ENCODE data around the gene CERKL.

The CERKL gene

GRCh38 chr2:181575650-181576025 lies 81.3 kb downstream of the CERKL start:
- Histone ChIP-seq H3K9ac (ENCODE audit: low read length) (no peak overlapping the region), H3K27me3 (ENCODE audit: control insufficient read depth, insufficient read depth, low read length) (no peaks in the 10 kb centered on the region), H3K36me3 (ENCODE audit: control insufficient read depth, insufficient read depth, low read length) (no peaks in the 10 kb centered on the region), H3K4me3 (ENCODE audit: low read length) (no peak overlapping the region), H3K27ac (ENCODE audit: low read depth, low read length) (no peak overlapping the region), H3K4me1 (ENCODE audit: control insufficient read depth, insufficient read depth, low read length) (no peaks in the 10 kb centered on the region)

GRCh38 chr2:181575024-181575649 lies 81.8 kb downstream of the CERKL start:
- Histone ChIP-seq H3K27me3 (ENCODE audit: control insufficient read depth, insufficient read depth, low read length) (no peaks in the 10 kb centered on the region), H3K36me3 (ENCODE audit: control insufficient read depth, insufficient read depth, low read length) (no peaks in the 10 kb centered on the region), H3K4me1 (ENCODE audit: control insufficient read depth, insufficient read depth, low read length) (no peaks in the 10 kb centered on the region), H3K9ac (ENCODE audit: low read length) (no peak overlapping the region), H3K4me3 (ENCODE audit: low read length) (no peak overlapping the region), H3K27ac (ENCODE audit: low read depth, low read length) (no peak overlapping the region)

GRCh38 chr2:181574321-181574720 lies 82.6 kb downstream of the CERKL start:
- Histone ChIP-seq H3K4me1 (ENCODE audit: control insufficient read depth, insufficient read depth, low read length) (no peaks in the 10 kb centered on the region), H3K36me3 (ENCODE audit: control insufficient read depth, insufficient read depth, low read length) (no peaks in the 10 kb centered on the region), H3K9ac (ENCODE audit: low read length) (no peak overlapping the region), H3K27me3 (ENCODE audit: control insufficient read depth, insufficient read depth, low read length) (no peaks in the 10 kb centered on the region), H3K4me3 (ENCODE audit: low read length) (no peak overlapping the region), H3K27ac (ENCODE audit: low read depth, low read length) (no peak overlapping the region)

- Histone ChIP-seq H3K27me3 (ENCODE audit: control insufficient read depth, insufficient read depth, low read length) (no peaks in the 10 kb centered on the region), H3K9ac (ENCODE audit: low read length) (no peak overlapping the region), H3K27ac (ENCODE audit: low read depth, low read length) (no peak overlapping the region), H3K4me1 (ENCODE audit: control insufficient read depth, insufficient read depth, low read length) (no peaks in the 10 kb centered on the region), H3K4me3 (ENCODE audit: low read length) (no peak overlapping the region), H3K36me3 (ENCODE audit: control insufficient read depth, insufficient read depth, low read length) (no peaks in the 10 kb centered on the region)
These were observed 83.7 kb downstream of the CERKL start for GRCh38 chr2:181573140-181573736.

- Histone ChIP-seq H3K27me3 (ENCODE audit: control insufficient read depth, insufficient read depth, low read length) (no peaks in the 10 kb centered on the region), H3K4me3 (ENCODE audit: low read length) (no peak overlapping the region), H3K9ac (ENCODE audit: low read length) (no peak overlapping the region), H3K27ac (ENCODE audit: low read depth, low read length) (no peak overlapping the region), H3K36me3 (ENCODE audit: control insufficient read depth, insufficient read depth, low read length) (no peaks in the 10 kb centered on the region), H3K4me1 (ENCODE audit: control insufficient read depth, insufficient read depth, low read length) (no peaks in the 10 kb centered on the region)
These were observed 85.9 kb downstream of the CERKL start for GRCh38 chr2:181570833-181571661.

GRCh38 chr2:181570059-181570458 lies 86.8 kb downstream of the CERKL start:
- no peaks in the 10 kb centered on the region for H3K4me1 ChIP-seq (ENCODE audit: control insufficient read depth, insufficient read depth, low read length)
- H3K4me3 ChIP-seq (ENCODE audit: low read length) = no peak overlapping the region
- H3K27ac ChIP-seq (ENCODE audit: low read depth, low read length) = no peak overlapping the region
- no peak overlapping the region for H3K9ac ChIP-seq (ENCODE audit: low read length)
- H3K36me3 ChIP-seq (ENCODE audit: control insufficient read depth, insufficient read depth, low read length) = no peaks in the 10 kb centered on the region
- H3K27me3 ChIP-seq (ENCODE audit: control insufficient read depth, insufficient read depth, low read length) = no peaks in the 10 kb centered on the region

- Histone ChIP-seq H3K27me3 (ENCODE audit: control insufficient read depth, insufficient read depth, low read length) (no peaks in the 10 kb centered on the region), H3K27ac (ENCODE audit: low read depth, low read length) (no peak overlapping the region), H3K36me3 (ENCODE audit: control insufficient read depth, insufficient read depth, low read length) (no peaks in the 10 kb centered on the region), H3K9ac (ENCODE audit: low read length) (no peak overlapping the region), H3K4me1 (ENCODE audit: control insufficient read depth, insufficient read depth, low read length) (no peaks in the 10 kb centered on the region), H3K4me3 (ENCODE audit: low read length) (no peak overlapping the region)
These were observed 90.4 kb downstream of the CERKL start for GRCh38 chr2:181566334-181567032.

- no peaks in the 10 kb centered on the region for H3K27me3 ChIP-seq (ENCODE audit: control insufficient read depth, insufficient read depth, low read length)
- no peak overlapping the region for H3K9ac ChIP-seq (ENCODE audit: low read length)
- H3K4me3 ChIP-seq (ENCODE audit: low read length) = no peak overlapping the region
- H3K27ac ChIP-seq (ENCODE audit: low read depth, low read length) = no peak overlapping the region
- no peaks in the 10 kb centered on the region for H3K36me3 ChIP-seq (ENCODE audit: control insufficient read depth, insufficient read depth, low read length)
- no peaks in the 10 kb centered on the region for H3K4me1 ChIP-seq (ENCODE audit: control insufficient read depth, insufficient read depth, low read length)
These were observed 93.7 kb downstream of the CERKL start for GRCh38 chr2:181563101-181563692.

- H3K9ac ChIP-seq (ENCODE audit: low read length) = no peak overlapping the region
- H3K27ac ChIP-seq (ENCODE audit: low read depth, low read length) = no peak overlapping the region
- H3K27me3 ChIP-seq (ENCODE audit: control insufficient read depth, insufficient read depth, low read length) = no peaks in the 10 kb centered on the region
- no peaks in the 10 kb centered on the region for H3K36me3 ChIP-seq (ENCODE audit: control insufficient read depth, insufficient read depth, low read length)
- no peaks in the 10 kb centered on the region for H3K4me1 ChIP-seq (ENCODE audit: control insufficient read depth, insufficient read depth, low read length)
- H3K4me3 ChIP-seq (ENCODE audit: low read length) = no peak overlapping the region
These were observed 98.5 kb downstream of the CERKL start for GRCh38 chr2:181558371-181558770.

- H3K4me3 ChIP-seq (ENCODE audit: low read length) = no peak overlapping the region
- H3K4me1 ChIP-seq (ENCODE audit: control insufficient read depth, insufficient read depth, low read length) = no peaks in the 10 kb centered on the region
- no peaks in the 10 kb centered on the region for H3K36me3 ChIP-seq (ENCODE audit: control insufficient read depth, insufficient read depth, low read length)
- H3K27ac ChIP-seq (ENCODE audit: low read depth, low read length) = no peak overlapping the region
- H3K27me3 ChIP-seq (ENCODE audit: control insufficient read depth, insufficient read depth, low read length) = no peaks in the 10 kb centered on the region
- H3K9ac ChIP-seq (ENCODE audit: low read length) = no peak overlapping the region
These were observed 102.7 kb downstream of the CERKL start for GRCh38 chr2:181554061-181554830.

GRCh38 chr2:181553244-181553643 lies 103.7 kb downstream of the CERKL start:
- no peak overlapping the region for H3K27ac ChIP-seq (ENCODE audit: low read depth, low read length)

More at GRCh38 chr2:181553244-181553643, 103.7 kb downstream of the CERKL start:
- H3K27me3 ChIP-seq (ENCODE audit: control insufficient read depth, insufficient read depth, low read length) = no peaks in the 10 kb centered on the region
- H3K36me3 ChIP-seq (ENCODE audit: control insufficient read depth, insufficient read depth, low read length) = no peaks in the 10 kb centered on the region
- H3K4me3 ChIP-seq (ENCODE audit: low read length) = no peak overlapping the region
- H3K9ac ChIP-seq (ENCODE audit: low read length) = no peak overlapping the region
- no peaks in the 10 kb centered on the region for H3K4me1 ChIP-seq (ENCODE audit: control insufficient read depth, insufficient read depth, low read length)

All from rectal smooth muscle tissue (tissue), 1 donor.